HCT116 (cell line): Measurements from ENCODE around the gene PDPK1.

Experiments used
- EZH2 ChIP-seq: fragments of 200-600 bp; sonication (generic); IDR thresholded peaks from 2 replicates; pipeline ENCODE4 v1.6.1; 2017; ENCODE audit warnings: antibody characterized with exemption, mixed run types
- POLR2A ChIP-seq: IDR thresholded peaks from 2 replicates; pipeline ENCODE4 v1.7.0; 2011; ENCODE audit warnings: borderline replicate concordance; ENCODE audit not compliant: insufficient read depth, insufficient read length; ENCODE audit errors: extremely low read depth
- ZNF274 ChIP-seq: fragments of 200-500 bp; sonication (Bioruptor generic); IDR thresholded peaks from 2 replicates; pipeline ENCODE4 v1.6.1; 2014; ENCODE audit warnings: mild to moderate bottlenecking, low read depth, low read length, inconsistent platforms
- TF ChIP-seq, protein P1 (sequence below), 3 experiments: fragments of 200-600 bp in 1 of 3; sonication (generic) in 1 of 3; IDR thresholded peaks in 2 of 3; conservative IDR thresholded peaks in 1 of 3; 2 replicates each; pipeline ENCODE4 v1.5.1; 2012 to 2017; ENCODE audit warnings: low read depth in 2 of 3, low read length in 2 of 3, antibody characterized with exemption in 1 of 3, borderline replicate concordance in 1 of 3, control low read depth in 1 of 3, mild to moderate bottlenecking in 1 of 3, mixed read lengths in 1 of 3, mixed run types in 1 of 3, moderate library complexity in 1 of 3; ENCODE audit not compliant: insufficient read depth in 1 of 3
- TF ChIP-seq, protein P2 (sequence below): IDR thresholded peaks from 2 replicates; pipeline ENCODE4 v1.6.1; 2012

DNA sequence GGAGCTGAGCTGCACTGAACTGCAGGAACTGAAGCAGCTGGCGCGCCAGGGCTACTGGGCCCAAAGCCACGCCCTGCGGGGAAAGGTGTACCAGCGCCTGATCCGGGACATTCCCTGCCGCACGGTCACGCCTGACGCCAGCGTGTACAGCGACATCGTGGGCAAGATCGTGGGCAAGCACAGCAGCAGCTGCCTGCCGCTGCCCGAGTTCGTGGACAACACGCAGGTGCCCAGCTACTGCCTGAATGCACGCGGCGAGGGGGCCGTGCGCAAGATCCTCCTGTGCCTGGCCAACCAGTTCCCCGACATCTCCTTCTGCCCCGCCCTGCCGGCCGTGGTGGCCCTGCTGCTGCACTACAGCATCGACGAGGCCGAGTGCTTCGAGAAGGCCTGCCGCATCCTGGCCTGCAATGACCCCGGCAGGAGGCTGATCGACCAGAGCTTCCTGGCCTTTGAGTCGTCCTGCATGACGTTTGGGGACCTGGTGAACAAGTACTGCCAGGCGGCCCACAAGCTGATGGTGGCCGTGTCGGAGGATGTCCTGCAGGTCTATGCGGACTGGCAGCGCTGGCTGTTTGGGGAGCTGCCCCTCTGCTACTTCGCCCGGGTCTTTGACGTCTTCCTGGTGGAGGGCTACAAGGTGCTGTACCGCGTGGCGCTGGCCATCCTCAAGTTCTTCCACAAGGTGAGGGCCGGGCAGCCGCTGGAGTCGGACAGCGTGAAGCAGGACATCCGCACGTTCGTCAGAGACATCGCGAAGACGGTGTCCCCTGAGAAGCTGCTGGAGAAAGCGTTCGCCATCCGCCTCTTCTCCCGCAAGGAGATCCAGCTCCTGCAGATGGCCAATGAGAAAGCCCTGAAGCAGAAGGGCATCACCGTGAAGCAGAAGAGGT lies 41.4 kb upstream of the PDPK1 start:
- TF ChIP-seq, protein P1, sequence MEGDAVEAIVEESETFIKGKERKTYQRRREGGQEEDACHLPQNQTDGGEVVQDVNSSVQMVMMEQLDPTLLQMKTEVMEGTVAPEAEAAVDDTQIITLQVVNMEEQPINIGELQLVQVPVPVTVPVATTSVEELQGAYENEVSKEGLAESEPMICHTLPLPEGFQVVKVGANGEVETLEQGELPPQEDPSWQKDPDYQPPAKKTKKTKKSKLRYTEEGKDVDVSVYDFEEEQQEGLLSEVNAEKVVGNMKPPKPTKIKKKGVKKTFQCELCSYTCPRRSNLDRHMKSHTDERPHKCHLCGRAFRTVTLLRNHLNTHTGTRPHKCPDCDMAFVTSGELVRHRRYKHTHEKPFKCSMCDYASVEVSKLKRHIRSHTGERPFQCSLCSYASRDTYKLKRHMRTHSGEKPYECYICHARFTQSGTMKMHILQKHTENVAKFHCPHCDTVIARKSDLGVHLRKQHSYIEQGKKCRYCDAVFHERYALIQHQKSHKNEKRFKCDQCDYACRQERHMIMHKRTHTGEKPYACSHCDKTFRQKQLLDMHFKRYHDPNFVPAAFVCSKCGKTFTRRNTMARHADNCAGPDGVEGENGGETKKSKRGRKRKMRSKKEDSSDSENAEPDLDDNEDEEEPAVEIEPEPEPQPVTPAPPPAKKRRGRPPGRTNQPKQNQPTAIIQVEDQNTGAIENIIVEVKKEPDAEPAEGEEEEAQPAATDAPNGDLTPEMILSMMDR (IDR thresholded peaks at IDR 0.05 in 2 of 3, conservative IDR thresholded peaks at IDR 0.05 in 1 of 3; ENCODE audit: borderline replicate concordance in 1 of 3, insufficient read depth in 1 of 3, low read depth in 2 of 3, low read length in 2 of 3) = no peak
- TF ChIP-seq POLR2A = no peak
- TF ChIP-seq ZNF274 = no peak
- TF ChIP-seq, protein P2, sequence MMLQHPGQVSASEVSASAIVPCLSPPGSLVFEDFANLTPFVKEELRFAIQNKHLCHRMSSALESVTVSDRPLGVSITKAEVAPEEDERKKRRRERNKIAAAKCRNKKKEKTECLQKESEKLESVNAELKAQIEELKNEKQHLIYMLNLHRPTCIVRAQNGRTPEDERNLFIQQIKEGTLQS = no peak
- no peak for TF ChIP-seq EZH2
